ENCODE data around the gene TNFAIP8. TPM values are rescaled to one million over a fixed set of nuclear protein-coding genes. Genes with fewer than 3 reads are reported as not detected.

The TNFAIP8 gene
- total RNA-seq, 1 donor from 2014 or later, result 25.9 TPM

DNA sequence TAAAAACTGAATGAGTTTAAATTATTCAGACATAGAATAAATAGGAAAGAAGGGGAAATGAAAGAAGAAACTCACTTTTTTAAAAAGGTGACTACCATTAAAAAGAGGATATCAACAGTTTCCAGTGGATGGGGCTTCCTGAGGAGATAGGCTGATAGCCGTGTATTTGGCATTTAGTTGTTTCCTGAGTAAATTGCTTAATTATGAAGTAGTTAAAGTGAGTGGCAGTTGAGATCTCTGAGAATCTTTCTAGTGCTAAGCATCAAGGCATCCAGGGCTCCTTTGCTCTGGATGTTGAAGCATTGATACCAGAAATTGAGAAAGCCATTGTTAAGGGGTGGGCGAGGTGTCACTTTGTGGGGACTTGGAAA is 2.7 kb downstream of the TNFAIP8 start:
- TF ChIP-seq CTCF (IDR thresholded peaks at IDR 0.05; ENCODE audit: insufficient read depth, low read depth, low read length) (no peak), EZH2 (IDR thresholded peaks at IDR 0.05; ENCODE audit: insufficient read depth, low read length) (no peak)
- DNase-seq (ENCODE audit: low read depth), result no peak
- Histone ChIP-seq H3K4me1 (ENCODE audit: insufficient read depth, low read length) (peaks cover 25% of the 10 kb centered on the region), H3K36me3 (ENCODE audit: insufficient read depth, low read length) (no peaks in the 10 kb centered on the region), H3K79me2 (ENCODE audit: insufficient read depth, low read length) (peaks cover 26% of the 10 kb centered on the region), H3K9me3 (ENCODE audit: insufficient read depth, low read depth, low read length) (no peaks in the 10 kb centered on the region), H3K9ac (ENCODE audit: low read length) (no peak overlapping the region), H3K27me3 (ENCODE audit: insufficient read depth, low read length) (no peaks in the 10 kb centered on the region), H3K4me3 (ENCODE audit: insufficient read depth, low read depth, low read length) (no peak overlapping the region), H2AFZ (ENCODE audit: low read depth, low read length) (no peak overlapping the region), H4K20me1 (ENCODE audit: insufficient read depth, low read length) (peaks cover 20% of the 10 kb centered on the region), H3K27ac (ENCODE audit: low read depth, low read length) (no peak overlapping the region), H3K4me2 (ENCODE audit: low read length) (no peak overlapping the region)
- Mint-ChIP-seq H3K27ac (ENCODE audit: unreplicated experiment) (no peak overlapping the region), H3K27me3 (ENCODE audit: low read depth, unreplicated experiment) (no peaks in the 10 kb centered on the region), H3K4me3 (ENCODE audit: unreplicated experiment) (no peak overlapping the region), H3K36me3 (ENCODE audit: low read depth, unreplicated experiment) (peaks cover 2% of the 10 kb centered on the region), H3K4me1 (ENCODE audit: low read depth, unreplicated experiment) (peaks cover 66% of the 10 kb centered on the region), H3K9me3 (ENCODE audit: unreplicated experiment) (no peaks in the 10 kb centered on the region)
- FAIRE-seq, result no peak

- peaks cover 25% of the 10 kb centered on the region for H3K4me1 ChIP-seq (ENCODE audit: insufficient read depth, low read length)
- Mint-ChIP-seq H3K4me1 (ENCODE audit: low read depth, unreplicated experiment) (peaks cover 61% of the 10 kb centered on the region), H3K4me3 (ENCODE audit: unreplicated experiment) (peak overlapping the region; percentile 29), H3K27me3 (ENCODE audit: low read depth, unreplicated experiment) (no peaks in the 10 kb centered on the region), H3K27ac (ENCODE audit: unreplicated experiment) (no peak overlapping the region), H3K9me3 (ENCODE audit: unreplicated experiment) (no peaks in the 10 kb centered on the region), H3K36me3 (ENCODE audit: low read depth, unreplicated experiment) (peaks cover 2% of the 10 kb centered on the region)
- no peaks in the 10 kb centered on the region for H3K36me3 ChIP-seq (ENCODE audit: insufficient read depth, low read length)
- peaks cover 29% of the 10 kb centered on the region for H3K79me2 ChIP-seq (ENCODE audit: insufficient read depth, low read length)
- peaks cover 20% of the 10 kb centered on the region for H4K20me1 ChIP-seq (ENCODE audit: insufficient read depth, low read length)
- no peak for DNase-seq (ENCODE audit: low read depth)
- no peaks in the 10 kb centered on the region for H3K27me3 ChIP-seq (ENCODE audit: insufficient read depth, low read length)
- no peak overlapping the region for H3K9ac ChIP-seq (ENCODE audit: low read length)
- no peak for TF ChIP-seq EZH2 (IDR thresholded peaks at IDR 0.05; ENCODE audit: insufficient read depth, low read length)
- TF ChIP-seq CTCF (IDR thresholded peaks at IDR 0.05; ENCODE audit: insufficient read depth, low read depth, low read length), result no peak
- H3K9me3 ChIP-seq (ENCODE audit: insufficient read depth, low read depth, low read length), result no peaks in the 10 kb centered on the region
- H3K27ac ChIP-seq (ENCODE audit: low read depth, low read length), result no peak overlapping the region
- H3K4me3 ChIP-seq (ENCODE audit: insufficient read depth, low read depth, low read length), result no peak overlapping the region
- FAIRE-seq, result no peak
- H3K4me2 ChIP-seq (ENCODE audit: low read length), result no peak overlapping the region
- H2AFZ ChIP-seq (ENCODE audit: low read depth, low read length), result no peak overlapping the region
Observed at GRCh38 chr5:119358901-119359603, 3.2 kb downstream of the TNFAIP8 start.

- Histone ChIP-seq H3K9me3 (ENCODE audit: insufficient read depth, low read depth, low read length) (no peaks in the 10 kb centered on the region), H3K4me2 (ENCODE audit: low read length) (no peak overlapping the region), H3K36me3 (ENCODE audit: insufficient read depth, low read length) (no peaks in the 10 kb centered on the region), H3K4me3 (ENCODE audit: insufficient read depth, low read depth, low read length) (no peak overlapping the region), H3K79me2 (ENCODE audit: insufficient read depth, low read length) (peaks cover 29% of the 10 kb centered on the region), H3K4me1 (ENCODE audit: insufficient read depth, low read length) (peaks cover 25% of the 10 kb centered on the region), H3K27ac (ENCODE audit: low read depth, low read length) (no peak overlapping the region), H2AFZ (ENCODE audit: low read depth, low read length) (no peak overlapping the region), H3K9ac (ENCODE audit: low read length) (no peak overlapping the region), H4K20me1 (ENCODE audit: insufficient read depth, low read length) (peaks cover 20% of the 10 kb centered on the region), H3K27me3 (ENCODE audit: insufficient read depth, low read length) (no peaks in the 10 kb centered on the region)
- H3K4me1 Mint-ChIP-seq (ENCODE audit: low read depth, unreplicated experiment), result peaks cover 59% of the 10 kb centered on the region
- peaks cover 2% of the 10 kb centered on the region for H3K36me3 Mint-ChIP-seq (ENCODE audit: low read depth, unreplicated experiment)
- TF ChIP-seq EZH2 (IDR thresholded peaks at IDR 0.05; ENCODE audit: insufficient read depth, low read length) (no peak), CTCF (IDR thresholded peaks at IDR 0.05; ENCODE audit: insufficient read depth, low read depth, low read length) (no peak)
- H3K4me3 Mint-ChIP-seq (ENCODE audit: unreplicated experiment), result no peak overlapping the region
- no peaks in the 10 kb centered on the region for H3K27me3 Mint-ChIP-seq (ENCODE audit: low read depth, unreplicated experiment)
- H3K9me3 Mint-ChIP-seq (ENCODE audit: unreplicated experiment), result no peaks in the 10 kb centered on the region
- FAIRE-seq, result no peak
- DNase-seq (ENCODE audit: low read depth), result no peak
- H3K27ac Mint-ChIP-seq (ENCODE audit: unreplicated experiment), result no peak overlapping the region
Observed at GRCh38 chr5:119359737-119360413, 4.1 kb downstream of the TNFAIP8 start.
